Endodermal cell (in vitro differentiated cells): ENCODE measurements around the gene CACNA2D1. TPM values are rescaled to one million over a fixed set of nuclear protein-coding genes. Genes with fewer than 3 reads are reported as not detected.

Experiments used
- DNase-seq: peaks from one replicate; pipeline ENCODE4 v3.0.0-alpha.2; 2017
- H3K27ac ChIP-seq: 2 replicates; pipeline ENCODE4 v1.5.1; 2013; ENCODE audit warnings: mild to moderate bottlenecking, low read depth, low read length, moderate library complexity
- H3K27me3 ChIP-seq: 2 replicates; pipeline ENCODE4 v1.6.1; 2013; ENCODE audit warnings: mild to moderate bottlenecking, low read length, moderate library complexity; ENCODE audit not compliant: insufficient read depth, control insufficient read depth, poor library complexity, severe bottlenecking
- H3K36me3 ChIP-seq: 2 replicates; pipeline ENCODE4 v1.7.0; 2013; ENCODE audit warnings: mild to moderate bottlenecking, low read length, moderate library complexity; ENCODE audit not compliant: control insufficient read depth, insufficient read depth
- H3K4me1 ChIP-seq: one replicate; pipeline ENCODE4 v1.7.0; 2013; ENCODE audit warnings: low read length; ENCODE audit not compliant: control insufficient read depth, insufficient read depth
- H3K4me3 ChIP-seq: 2 replicates; pipeline ENCODE4 v1.5.1; 2013; ENCODE audit warnings: mild to moderate bottlenecking, low read length, moderate library complexity
- H3K9ac ChIP-seq: 2 replicates; pipeline ENCODE4 v1.6.1; 2013; ENCODE audit warnings: mild to moderate bottlenecking, low read length, moderate library complexity; ENCODE audit not compliant: poor library complexity, severe bottlenecking; ENCODE audit errors: extremely low read depth
- H3K9me3 ChIP-seq: 2 replicates; pipeline ENCODE4 v1.6.1; 2013; ENCODE audit warnings: mild to moderate bottlenecking, low read length, moderate library complexity; ENCODE audit not compliant: control insufficient read depth
- H3K27ac Mint-ChIP-seq: 2 replicates; pipeline ENCODE4 v1.8.0; 2020; ENCODE audit warnings: mixed read lengths
- H3K27me3 Mint-ChIP-seq: 2 replicates; pipeline ENCODE4 v1.8.0; 2021; ENCODE audit warnings: mild to moderate bottlenecking, mixed read lengths; ENCODE audit not compliant: insufficient read depth
- H3K36me3 Mint-ChIP-seq: 2 replicates; pipeline ENCODE4 v1.8.0; 2020; ENCODE audit warnings: low read depth, mixed read lengths
- H3K4me1 Mint-ChIP-seq: 2 replicates; pipeline ENCODE4 v1.8.0; 2020; ENCODE audit warnings: mixed read lengths
- H3K4me3 Mint-ChIP-seq: 2 replicates; pipeline ENCODE4 v1.8.0; 2020; ENCODE audit warnings: mild to moderate bottlenecking, moderate library complexity, mixed read lengths
- H3K9me3 Mint-ChIP-seq: 2 replicates; pipeline ENCODE4 v1.8.0; 2020; ENCODE audit warnings: mild to moderate bottlenecking, mixed read lengths
- WGBS, 2 experiments: methylation state at CpG; one replicate each; pipeline versions ENCODE4 v1.1.5 to v1.1.7; 2013; ENCODE audit warnings: missing lambda C conversion rate in 2 of 2, mixed read lengths in 1 of 2; ENCODE audit not compliant: insufficient coverage in 1 of 2, insufficient read length in 1 of 2; 5-methylcytosine and 5-hydroxymethylcytosine counted together
- total RNA-seq, 2 donors: library from RNA; stranded (reverse); fragmentation: NEBNext Ultra II Directional in 1 of 2; extraction: Animal tissue kit (Norgen Biotek cat#: 25700) in 1 of 2; gene quantifications; 2 replicates in 1 of 2; 3 replicates in 1 of 2; pipeline ENCODE4 v1.2.1, GENCODE V29; 2021
- TF ChIP-seq, protein P1 (sequence below): fragments of 200-600 bp; sonication (generic); conservative IDR thresholded peaks from 2 replicates; pipeline ENCODE4 v1.5.0; 2021; ENCODE audit warnings: antibody characterized with exemption, mild to moderate bottlenecking

The CACNA2D1 gene
- total RNA-seq, 2 donors from 2014 or later, result 16.9 to 26.8 TPM

GRCh38 chr7:82429408-82429807 lies 14.2 kb downstream of the CACNA2D1 start:
- 76 to 97% methylated on average over 4 to 5 of the region's 5 CpGs for WGBS, 2 experiments
- no peak overlapping the region for H3K4me3 ChIP-seq
- no peak overlapping the region for H3K27ac ChIP-seq
- no peaks in the 10 kb centered on the region for H3K9me3 ChIP-seq
- TF ChIP-seq, protein P1, sequence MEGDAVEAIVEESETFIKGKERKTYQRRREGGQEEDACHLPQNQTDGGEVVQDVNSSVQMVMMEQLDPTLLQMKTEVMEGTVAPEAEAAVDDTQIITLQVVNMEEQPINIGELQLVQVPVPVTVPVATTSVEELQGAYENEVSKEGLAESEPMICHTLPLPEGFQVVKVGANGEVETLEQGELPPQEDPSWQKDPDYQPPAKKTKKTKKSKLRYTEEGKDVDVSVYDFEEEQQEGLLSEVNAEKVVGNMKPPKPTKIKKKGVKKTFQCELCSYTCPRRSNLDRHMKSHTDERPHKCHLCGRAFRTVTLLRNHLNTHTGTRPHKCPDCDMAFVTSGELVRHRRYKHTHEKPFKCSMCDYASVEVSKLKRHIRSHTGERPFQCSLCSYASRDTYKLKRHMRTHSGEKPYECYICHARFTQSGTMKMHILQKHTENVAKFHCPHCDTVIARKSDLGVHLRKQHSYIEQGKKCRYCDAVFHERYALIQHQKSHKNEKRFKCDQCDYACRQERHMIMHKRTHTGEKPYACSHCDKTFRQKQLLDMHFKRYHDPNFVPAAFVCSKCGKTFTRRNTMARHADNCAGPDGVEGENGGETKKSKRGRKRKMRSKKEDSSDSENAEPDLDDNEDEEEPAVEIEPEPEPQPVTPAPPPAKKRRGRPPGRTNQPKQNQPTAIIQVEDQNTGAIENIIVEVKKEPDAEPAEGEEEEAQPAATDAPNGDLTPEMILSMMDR, result no peak
- no peaks in the 10 kb centered on the region for H3K9me3 Mint-ChIP-seq
- no peaks in the 10 kb centered on the region for H3K4me1 ChIP-seq
- no peaks in the 10 kb centered on the region for H3K36me3 Mint-ChIP-seq
- no peak overlapping the region for H3K27ac Mint-ChIP-seq
- peaks cover 3% of the 10 kb centered on the region for H3K4me1 Mint-ChIP-seq
- H3K4me3 Mint-ChIP-seq, result no peak overlapping the region
- no peak for DNase-seq
- no peak overlapping the region for H3K9ac ChIP-seq
- H3K36me3 ChIP-seq, result no peaks in the 10 kb centered on the region
- no peaks in the 10 kb centered on the region for H3K27me3 ChIP-seq
- H3K27me3 Mint-ChIP-seq, result no peaks in the 10 kb centered on the region

GRCh38 chr7:82428186-82428961 lies 15.2 kb downstream of the CACNA2D1 start:
- TF ChIP-seq, protein P1, result no peak
- Mint-ChIP-seq H3K27ac (no peak overlapping the region), H3K9me3 (no peaks in the 10 kb centered on the region), H3K4me3 (no peak overlapping the region), H3K27me3 (no peaks in the 10 kb centered on the region), H3K36me3 (no peaks in the 10 kb centered on the region), H3K4me1 (peaks cover 3% of the 10 kb centered on the region)
- Histone ChIP-seq H3K9me3 (no peaks in the 10 kb centered on the region), H3K36me3 (no peaks in the 10 kb centered on the region), H3K27me3 (no peaks in the 10 kb centered on the region), H3K9ac (no peak overlapping the region), H3K4me1 (no peaks in the 10 kb centered on the region), H3K4me3 (no peak overlapping the region), H3K27ac (no peak overlapping the region)
- no peak for DNase-seq
- 93% methylated on average over 2 of the region's 2 CpGs; no CpG with 5 or more reads in 1 of the 2 experiments for WGBS, 2 experiments

DNA sequence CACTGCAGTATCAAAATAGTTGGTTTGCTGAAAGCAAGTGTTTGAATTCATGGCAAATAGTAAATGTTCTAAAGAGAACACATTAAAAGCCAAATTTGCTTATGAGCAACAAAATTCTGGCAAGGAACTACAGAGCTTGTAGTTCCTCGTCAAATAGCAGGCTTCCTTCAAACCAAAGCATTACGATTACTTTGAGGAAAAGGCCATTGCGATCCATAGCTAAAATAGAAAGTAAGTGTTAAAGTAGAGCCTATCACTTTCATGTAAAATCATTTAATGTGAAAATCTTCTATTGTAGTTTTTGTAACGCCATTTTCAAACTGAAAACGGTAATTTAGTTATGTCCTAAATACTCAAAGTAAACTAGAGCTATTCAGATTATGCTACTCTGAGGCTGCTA lies 20.1 kb downstream of the CACNA2D1 start:
- no peak overlapping the region for H3K9ac ChIP-seq
- no peak overlapping the region for H3K27ac ChIP-seq
- TF ChIP-seq, protein P1, result no peak
- no peak overlapping the region for H3K4me3 Mint-ChIP-seq
- H3K36me3 ChIP-seq, result no peaks in the 10 kb centered on the region
- 91 to 95% methylated on average over 3 to 5 of the region's 5 CpGs for WGBS, 2 experiments
- H3K27me3 ChIP-seq, result no peaks in the 10 kb centered on the region
- H3K4me1 Mint-ChIP-seq, result peaks cover 3% of the 10 kb centered on the region
- H3K9me3 Mint-ChIP-seq, result peaks cover 2% of the 10 kb centered on the region
- peaks cover 2% of the 10 kb centered on the region for H3K36me3 Mint-ChIP-seq
- H3K9me3 ChIP-seq, result no peaks in the 10 kb centered on the region
- no peak overlapping the region for H3K27ac Mint-ChIP-seq
- no peak overlapping the region for H3K4me3 ChIP-seq
- no peak for DNase-seq
- H3K4me1 ChIP-seq, result no peaks in the 10 kb centered on the region
- H3K27me3 Mint-ChIP-seq, result no peaks in the 10 kb centered on the region
